Astrocyte (in vitro differentiated cells and primary cell): ENCODE results near the gene OTOP3.

ENCODE experiments used
- EZH2 ChIP-seq: IDR thresholded peaks from 2 replicates; pipeline ENCODE4 v1.6.1; 2012; ENCODE audit warnings: mild to moderate bottlenecking, low read length, inconsistent platforms; ENCODE audit not compliant: insufficient read depth
- TF ChIP-seq, protein P1 (sequence below): IDR thresholded peaks from 2 replicates; pipeline ENCODE4 v1.5.1; 2011; ENCODE audit warnings: low read depth, mild to moderate bottlenecking, inconsistent platforms, low read length, moderate library complexity; ENCODE audit not compliant: insufficient read depth

- TF ChIP-seq EZH2: no peak
- TF ChIP-seq, protein P1, sequence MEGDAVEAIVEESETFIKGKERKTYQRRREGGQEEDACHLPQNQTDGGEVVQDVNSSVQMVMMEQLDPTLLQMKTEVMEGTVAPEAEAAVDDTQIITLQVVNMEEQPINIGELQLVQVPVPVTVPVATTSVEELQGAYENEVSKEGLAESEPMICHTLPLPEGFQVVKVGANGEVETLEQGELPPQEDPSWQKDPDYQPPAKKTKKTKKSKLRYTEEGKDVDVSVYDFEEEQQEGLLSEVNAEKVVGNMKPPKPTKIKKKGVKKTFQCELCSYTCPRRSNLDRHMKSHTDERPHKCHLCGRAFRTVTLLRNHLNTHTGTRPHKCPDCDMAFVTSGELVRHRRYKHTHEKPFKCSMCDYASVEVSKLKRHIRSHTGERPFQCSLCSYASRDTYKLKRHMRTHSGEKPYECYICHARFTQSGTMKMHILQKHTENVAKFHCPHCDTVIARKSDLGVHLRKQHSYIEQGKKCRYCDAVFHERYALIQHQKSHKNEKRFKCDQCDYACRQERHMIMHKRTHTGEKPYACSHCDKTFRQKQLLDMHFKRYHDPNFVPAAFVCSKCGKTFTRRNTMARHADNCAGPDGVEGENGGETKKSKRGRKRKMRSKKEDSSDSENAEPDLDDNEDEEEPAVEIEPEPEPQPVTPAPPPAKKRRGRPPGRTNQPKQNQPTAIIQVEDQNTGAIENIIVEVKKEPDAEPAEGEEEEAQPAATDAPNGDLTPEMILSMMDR: no peak
Measured at GRCh38 chr17:74946641-74947040, 10.9 kb downstream of the OTOP3 start.
